Measurements from ENCODE around the gene SMG6.

The SMG6 gene

DNA sequence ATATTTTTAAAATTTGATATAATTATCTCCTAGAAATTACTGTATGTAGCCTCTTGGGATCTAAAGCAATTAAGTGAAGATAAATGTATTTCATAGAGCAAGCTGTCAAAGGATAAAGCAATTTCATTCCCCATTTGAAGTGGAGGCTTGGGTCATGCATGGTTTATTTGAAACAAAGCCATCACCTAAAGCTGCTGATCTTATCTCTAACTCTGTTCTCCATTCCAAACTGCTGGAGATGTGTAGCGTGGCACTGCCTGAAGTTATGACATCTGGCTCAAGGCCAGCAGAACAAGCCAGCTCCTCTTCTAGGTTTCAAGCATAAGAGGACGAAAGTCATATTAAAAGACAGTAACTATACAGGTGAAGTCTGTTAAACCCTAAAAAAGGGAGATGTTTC lies 164.8 kb downstream of the SMG6 start:
- Mint-ChIP-seq H3K27me3 (ENCODE audit: low read depth) (no peaks in the 10 kb centered on the region), H3K4me1 (ENCODE audit: low read depth) (peaks cover 19% of the 10 kb centered on the region), H3K36me3 (ENCODE audit: low read depth) (peaks cover 13% of the 10 kb centered on the region), H3K4me3 (no peak overlapping the region), H3K9me3 (no peaks in the 10 kb centered on the region), H3K27ac (no peak overlapping the region)

- H3K4me3 Mint-ChIP-seq = no peak overlapping the region
- H3K36me3 Mint-ChIP-seq (ENCODE audit: low read depth) = peaks cover 13% of the 10 kb centered on the region
- peaks cover 19% of the 10 kb centered on the region for H3K4me1 Mint-ChIP-seq (ENCODE audit: low read depth)
- H3K27me3 Mint-ChIP-seq (ENCODE audit: low read depth) = no peaks in the 10 kb centered on the region
- H3K27ac Mint-ChIP-seq = peak overlapping the region; percentile 58
- H3K9me3 Mint-ChIP-seq = no peaks in the 10 kb centered on the region
Observed at GRCh38 chr17:2138318-2138717, 165.3 kb downstream of the SMG6 start.

GRCh38 chr17:2137342-2138098 lies 166.1 kb downstream of the SMG6 start:
- H3K27me3 Mint-ChIP-seq (ENCODE audit: low read depth) = no peaks in the 10 kb centered on the region
- peaks cover 10% of the 10 kb centered on the region for H3K36me3 Mint-ChIP-seq (ENCODE audit: low read depth)
- peak overlapping the region; percentile 28 for H3K27ac Mint-ChIP-seq
- peaks cover 17% of the 10 kb centered on the region for H3K4me1 Mint-ChIP-seq (ENCODE audit: low read depth)
- H3K9me3 Mint-ChIP-seq = no peaks in the 10 kb centered on the region
- no peak overlapping the region for H3K4me3 Mint-ChIP-seq

GRCh38 chr17:2136241-2136640 lies 167.3 kb downstream of the SMG6 start:
- Mint-ChIP-seq H3K9me3 (no peaks in the 10 kb centered on the region), H3K36me3 (ENCODE audit: low read depth) (peaks cover 10% of the 10 kb centered on the region), H3K4me1 (ENCODE audit: low read depth) (peaks cover 16% of the 10 kb centered on the region), H3K27me3 (ENCODE audit: low read depth) (no peaks in the 10 kb centered on the region), H3K4me3 (no peak overlapping the region), H3K27ac (no peak overlapping the region)

- no peak overlapping the region for H3K4me3 Mint-ChIP-seq
- no peaks in the 10 kb centered on the region for H3K27me3 Mint-ChIP-seq (ENCODE audit: low read depth)
- peaks cover 10% of the 10 kb centered on the region for H3K36me3 Mint-ChIP-seq (ENCODE audit: low read depth)
- H3K9me3 Mint-ChIP-seq = no peaks in the 10 kb centered on the region
- no peak overlapping the region for H3K27ac Mint-ChIP-seq
- H3K4me1 Mint-ChIP-seq (ENCODE audit: low read depth) = peaks cover 18% of the 10 kb centered on the region
Observed at GRCh38 chr17:2128011-2128410, 175.6 kb downstream of the SMG6 start.

- no peaks in the 10 kb centered on the region for H3K27me3 Mint-ChIP-seq (ENCODE audit: low read depth)
- no peak overlapping the region for H3K27ac Mint-ChIP-seq
- no peak overlapping the region for H3K4me3 Mint-ChIP-seq
- peaks cover 15% of the 10 kb centered on the region for H3K36me3 Mint-ChIP-seq (ENCODE audit: low read depth)
- peaks cover 27% of the 10 kb centered on the region for H3K4me1 Mint-ChIP-seq (ENCODE audit: low read depth)
- H3K9me3 Mint-ChIP-seq = no peaks in the 10 kb centered on the region
Observed at GRCh38 chr17:2125013-2125535, 178.5 kb downstream of the SMG6 start.

DNA sequence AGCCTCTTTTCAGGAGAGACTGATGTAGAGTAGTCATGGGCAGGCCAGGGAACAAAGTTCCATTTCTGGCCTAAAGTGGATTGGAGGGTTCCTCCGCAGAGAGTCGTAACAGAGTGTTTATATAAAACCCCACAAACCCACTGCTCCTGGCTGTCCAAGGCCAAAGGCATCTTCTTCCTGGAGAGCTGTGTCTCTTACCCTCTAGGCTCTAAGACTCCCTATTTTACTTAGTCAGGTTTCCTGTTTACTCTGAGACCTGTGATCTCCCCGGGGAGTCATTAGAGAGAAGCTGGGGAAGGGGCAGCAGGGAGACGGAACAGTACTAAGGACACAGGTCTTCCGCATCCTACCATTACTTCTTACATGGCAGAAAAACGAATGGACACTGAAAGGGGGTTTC lies 179.2 kb downstream of the SMG6 start:
- H3K36me3 Mint-ChIP-seq (ENCODE audit: low read depth) = peaks cover 18% of the 10 kb centered on the region
- H3K4me1 Mint-ChIP-seq (ENCODE audit: low read depth) = peaks cover 27% of the 10 kb centered on the region
- no peak overlapping the region for H3K4me3 Mint-ChIP-seq
- no peaks in the 10 kb centered on the region for H3K27me3 Mint-ChIP-seq (ENCODE audit: low read depth)
- H3K27ac Mint-ChIP-seq = peak overlapping the region; percentile 92
- H3K9me3 Mint-ChIP-seq = no peaks in the 10 kb centered on the region

- peaks cover 17% of the 10 kb centered on the region for H3K36me3 Mint-ChIP-seq (ENCODE audit: low read depth)
- H3K4me1 Mint-ChIP-seq (ENCODE audit: low read depth) = peaks cover 27% of the 10 kb centered on the region
- H3K27me3 Mint-ChIP-seq (ENCODE audit: low read depth) = no peaks in the 10 kb centered on the region
- H3K4me3 Mint-ChIP-seq = peak overlapping the region; percentile 70
- H3K27ac Mint-ChIP-seq = peak overlapping the region; percentile 92
- no peaks in the 10 kb centered on the region for H3K9me3 Mint-ChIP-seq
Observed at GRCh38 chr17:2123375-2124251, 180.0 kb downstream of the SMG6 start.

- Mint-ChIP-seq H3K36me3 (ENCODE audit: low read depth) (peaks cover 16% of the 10 kb centered on the region), H3K27ac (peak overlapping the region; percentile 55), H3K4me1 (ENCODE audit: low read depth) (peaks cover 27% of the 10 kb centered on the region)
Observed at GRCh38 chr17:2122641-2123302, 180.8 kb downstream of the SMG6 start.

DNA sequence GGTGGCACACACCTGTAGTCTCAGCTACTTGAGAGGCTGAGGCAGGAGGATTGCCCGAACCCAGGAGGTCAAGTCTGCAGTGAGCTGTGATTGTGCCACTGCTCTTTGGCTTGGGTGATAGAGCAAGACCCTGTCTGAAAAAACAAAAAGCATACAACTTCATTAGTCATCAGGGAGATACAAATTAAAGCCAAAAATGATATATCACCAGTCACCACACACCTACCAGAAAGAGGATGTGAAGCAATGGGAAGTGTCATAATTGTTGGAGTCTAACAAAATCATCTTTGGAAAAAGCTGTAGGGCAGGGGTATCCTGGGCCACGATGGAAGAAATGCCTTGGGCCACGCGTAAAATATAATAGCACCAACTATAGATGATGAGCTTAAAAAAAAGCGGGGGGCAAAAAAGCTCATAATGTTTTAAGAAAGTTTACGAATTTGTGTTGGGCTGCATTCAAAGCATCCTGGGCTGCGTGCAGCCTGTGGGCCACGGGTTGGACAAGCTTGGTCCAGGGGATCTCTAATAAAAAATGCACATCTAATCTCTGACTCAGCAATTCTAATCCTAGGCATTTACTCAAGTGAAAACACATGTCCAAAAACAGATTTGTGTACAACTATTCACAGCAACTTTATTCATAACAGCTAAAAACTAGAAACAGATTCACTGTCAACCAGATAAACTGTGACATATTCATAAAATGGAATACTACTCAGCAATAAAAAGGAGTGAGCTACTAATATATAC lies 182.8 kb downstream of the SMG6 start:
- no peaks in the 10 kb centered on the region for H3K9me3 Mint-ChIP-seq
- peaks cover 10% of the 10 kb centered on the region for H3K36me3 Mint-ChIP-seq (ENCODE audit: low read depth)
- H3K27ac Mint-ChIP-seq = no peak overlapping the region
- peaks cover 27% of the 10 kb centered on the region for H3K4me1 Mint-ChIP-seq (ENCODE audit: low read depth)
- no peaks in the 10 kb centered on the region for H3K27me3 Mint-ChIP-seq (ENCODE audit: low read depth)
- no peak overlapping the region for H3K4me3 Mint-ChIP-seq

More at GRCh38 chr17:2122641-2123302, 180.8 kb downstream of the SMG6 start:
- H3K9me3 Mint-ChIP-seq = no peaks in the 10 kb centered on the region
- no peak overlapping the region for H3K4me3 Mint-ChIP-seq
- H3K27me3 Mint-ChIP-seq (ENCODE audit: low read depth) = no peaks in the 10 kb centered on the region

DNA sequence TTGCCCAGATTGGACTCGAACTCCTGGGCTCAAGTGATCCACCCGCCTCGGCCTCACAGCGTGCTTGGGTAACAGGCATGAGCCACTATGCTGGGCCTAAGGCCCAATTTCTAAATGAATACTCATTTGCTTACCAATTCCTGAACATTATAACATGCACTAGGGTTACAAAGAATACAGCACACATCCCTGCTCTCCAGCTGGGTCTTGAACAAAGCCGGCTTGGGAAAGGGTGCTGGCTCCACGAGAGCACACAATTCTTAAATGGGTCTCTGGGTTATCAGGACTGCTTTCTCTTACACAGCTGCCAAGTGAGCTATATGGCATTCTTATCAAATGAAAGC lies 190.3 kb downstream of the SMG6 start:
- H3K4me1 Mint-ChIP-seq (ENCODE audit: low read depth) = peaks cover 8% of the 10 kb centered on the region
- peaks cover 3% of the 10 kb centered on the region for H3K36me3 Mint-ChIP-seq (ENCODE audit: low read depth)
- H3K9me3 Mint-ChIP-seq = no peaks in the 10 kb centered on the region
- no peak overlapping the region for H3K4me3 Mint-ChIP-seq
- no peak overlapping the region for H3K27ac Mint-ChIP-seq
- H3K27me3 Mint-ChIP-seq (ENCODE audit: low read depth) = no peaks in the 10 kb centered on the region

DNA sequence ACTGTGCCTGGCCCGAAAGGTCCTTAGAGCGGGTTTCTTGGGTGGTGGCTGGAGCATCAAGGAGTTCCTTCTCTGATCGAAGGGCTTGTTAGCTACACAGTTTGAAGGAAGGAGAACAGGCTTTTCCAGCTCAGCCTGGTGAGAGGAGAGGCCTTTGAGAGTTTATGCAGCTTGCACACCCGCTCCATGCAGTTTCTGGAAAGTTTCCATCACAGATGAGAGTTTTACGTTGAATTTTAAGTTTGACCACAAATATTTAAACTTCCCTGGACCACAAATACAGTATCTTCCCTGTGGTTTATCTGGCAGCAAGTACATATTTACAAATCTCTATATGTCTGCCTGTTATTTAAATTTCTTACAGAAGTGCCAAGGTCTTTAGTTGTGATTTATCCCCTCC lies 191.9 kb downstream of the SMG6 start:
- Mint-ChIP-seq H3K27ac (no peak overlapping the region), H3K4me3 (no peak overlapping the region), H3K36me3 (ENCODE audit: low read depth) (peaks cover 3% of the 10 kb centered on the region), H3K27me3 (ENCODE audit: low read depth) (no peaks in the 10 kb centered on the region), H3K9me3 (no peaks in the 10 kb centered on the region), H3K4me1 (ENCODE audit: low read depth) (peaks cover 9% of the 10 kb centered on the region)

DNA sequence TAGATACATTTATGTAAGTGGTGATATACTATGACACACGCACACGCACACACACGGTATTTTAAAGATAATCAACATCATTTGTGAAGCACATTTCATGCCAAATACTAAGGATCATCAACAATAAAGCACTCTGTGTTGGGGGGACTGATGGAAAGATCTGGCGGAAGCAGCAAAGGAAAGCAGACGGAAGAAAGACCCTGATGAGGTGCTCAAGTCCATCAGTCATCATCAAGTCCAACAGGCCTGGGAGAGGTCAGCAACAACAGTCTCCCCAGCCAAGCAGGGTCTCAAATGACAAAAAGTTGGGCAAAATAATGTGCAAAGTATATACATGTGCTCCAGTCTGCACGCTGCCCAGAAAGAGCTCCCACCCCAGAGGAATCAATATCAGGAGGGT lies 193.1 kb downstream of the SMG6 start:
- H3K4me3 Mint-ChIP-seq = no peak overlapping the region
- H3K36me3 Mint-ChIP-seq (ENCODE audit: low read depth) = peaks cover 3% of the 10 kb centered on the region
- peaks cover 15% of the 10 kb centered on the region for H3K4me1 Mint-ChIP-seq (ENCODE audit: low read depth)
- no peaks in the 10 kb centered on the region for H3K9me3 Mint-ChIP-seq
- no peak overlapping the region for H3K27ac Mint-ChIP-seq
- no peaks in the 10 kb centered on the region for H3K27me3 Mint-ChIP-seq (ENCODE audit: low read depth)

GRCh38 chr17:2108170-2108569 lies 195.4 kb downstream of the SMG6 start:
- Mint-ChIP-seq H3K27ac (no peak overlapping the region), H3K4me3 (no peak overlapping the region), H3K36me3 (ENCODE audit: low read depth) (peaks cover 4% of the 10 kb centered on the region), H3K4me1 (ENCODE audit: low read depth) (peaks cover 22% of the 10 kb centered on the region), H3K9me3 (no peaks in the 10 kb centered on the region), H3K27me3 (ENCODE audit: low read depth) (no peaks in the 10 kb centered on the region)

Measured in T-helper 1 cell treated with Interleukin-12 subunit alpha and Interleukin-12 subunit beta and Interleukin-4 antibody, amounts not matched to agents 30 μg/mL and 1 μg/mL, for 36 hours (primary cell).